Hematopoietic multipotent progenitor cell treated with erythropoietin and hydrocortisone succinate and interleukin-3 and kit ligand, for 15 days (in vitro differentiated cells): Measurements from ENCODE around the gene TTC31.

Experiments
- DNase-seq: peaks from one replicate; pipeline ENCODE4 v3.0.0-alpha.2; 2015; ENCODE audit warnings: low spot score

TTC31 gene

GRCh38 chr2:74505448-74506246 is 22.8 kb downstream of the TTC31 start:
- DNase-seq, result no peak

- peak; percentile 99 for DNase-seq
Observed at GRCh38 chr2:74507145-74507925, 24.5 kb downstream of the TTC31 start, which contains the start of gene PCGF1. PCGF1 (minus strand) TSS chr2:74507695; CDS start chr2:74507668, 27 bp downstream.

GRCh38 chr2:74507926-74508520 is 25.1 kb downstream of the TTC31 start:
- DNase-seq, result no peak

GRCh38 chr2:74510272-74510671 is 27.4 kb downstream of the TTC31 start:
- DNase-seq, result no peak

GRCh38 chr2:74511104-74511989 is 28.5 kb downstream of the TTC31 start:
- no peak for DNase-seq

- no peak for DNase-seq
Observed at GRCh38 chr2:74512744-74513604, 30.1 kb downstream of the TTC31 start.

- DNase-seq, result no peak
Observed at GRCh38 chr2:74513605-74514367, 30.9 kb downstream of the TTC31 start.

- no peak for DNase-seq
Observed at GRCh38 chr2:74514368-74515270, 31.7 kb downstream of the TTC31 start, which contains the start of gene TLX2. TLX2 (plus strand) TSS chr2:74514450; CDS start chr2:74514807, 357 bp downstream.

GRCh38 chr2:74515271-74515980 is 32.5 kb downstream of the TTC31 start:
- no peak for DNase-seq

- DNase-seq, result peak; percentile 76
Observed at GRCh38 chr2:74515981-74516633, 33.2 kb downstream of the TTC31 start.

GRCh38 chr2:74516650-74517049 is 33.8 kb downstream of the TTC31 start:
- no peak for DNase-seq

- DNase-seq, result no peak
Observed at GRCh38 chr2:74522516-74522915, 39.6 kb downstream of the TTC31 start.

- DNase-seq, result no peak
Observed at GRCh38 chr2:74524005-74524404, 41.1 kb downstream of the TTC31 start.

GRCh38 chr2:74524955-74525716 is 42.3 kb downstream of the TTC31 start:
- no peak for DNase-seq

- DNase-seq, result peak; percentile 39
Observed at GRCh38 chr2:74525717-74526648, 43.1 kb downstream of the TTC31 start, which contains the start of gene DQX1. DQX1 (minus strand) TSS chr2:74526231; CDS start chr2:74525729, 502 bp downstream.
